ENCODE data around the gene TSTD2.
"Not testable (repeated sequence)": the region's sequence is repeated elsewhere in the genome, so short reads cannot be mapped to it uniquely, and the experiment has no call there.

The TSTD2 gene

DNA sequence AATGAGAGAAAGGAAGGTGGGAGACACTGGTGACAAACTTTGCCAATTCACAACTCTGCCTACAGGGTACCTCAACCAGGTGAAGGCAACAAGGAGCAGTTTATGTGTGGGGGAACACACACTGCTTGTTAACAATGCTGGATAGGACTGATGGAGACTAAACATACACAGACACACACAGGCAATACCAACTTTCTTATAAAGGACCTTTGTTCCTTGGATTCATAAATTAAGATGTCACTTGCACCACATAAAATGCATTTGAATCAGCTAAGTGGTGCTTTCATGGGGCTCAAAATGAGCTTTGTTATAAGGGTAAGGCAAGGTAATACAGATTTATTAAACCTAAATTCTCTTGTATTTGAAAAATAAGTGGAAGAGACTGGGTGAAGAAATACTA is 4.0 kb downstream of the TSTD2 start:
- DNase-seq, result no peak

DNA sequence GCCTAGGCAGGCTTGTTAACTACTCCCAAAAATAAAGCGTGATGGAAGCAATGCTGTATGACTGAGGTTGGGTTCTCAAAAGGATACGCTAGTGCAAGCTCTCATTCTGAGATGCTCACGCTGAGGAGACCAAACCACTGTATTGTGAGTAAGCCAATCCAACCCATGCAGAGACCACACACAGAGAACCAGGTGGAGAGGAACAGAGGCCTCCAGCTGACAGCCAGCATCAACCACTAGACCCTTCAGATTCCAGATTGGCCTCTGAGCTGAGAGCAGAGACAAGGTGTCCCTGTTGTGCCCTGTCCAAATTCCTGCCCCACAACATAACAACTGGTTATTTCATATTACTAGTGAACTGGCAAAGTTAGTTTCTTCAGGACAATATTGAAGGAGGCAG is 4.5 kb downstream of the TSTD2 start:
- DNase-seq, result no peak

DNA sequence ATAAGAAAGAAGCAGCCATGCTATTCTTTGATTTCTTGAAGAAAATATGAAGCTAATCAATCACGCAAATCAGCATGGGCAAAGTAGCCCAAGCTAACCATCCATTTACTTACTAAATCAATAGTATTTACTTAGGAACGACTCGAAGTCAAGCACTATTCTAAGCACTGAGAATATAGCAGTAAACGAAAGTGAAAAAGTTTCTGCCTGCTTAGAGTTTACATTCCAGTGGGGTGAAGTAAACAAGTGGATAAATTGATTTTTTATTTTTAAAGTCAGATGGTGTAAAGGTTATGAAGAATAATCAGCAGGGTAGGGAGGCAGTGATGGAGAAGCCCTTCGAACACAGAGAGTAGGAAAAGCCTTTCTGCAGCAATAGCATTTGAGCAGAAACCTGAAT is 5.5 kb downstream of the TSTD2 start:
- no peak for DNase-seq

GRCh38 chr9:97625620-97626019 is 7.5 kb downstream of the TSTD2 start:
- DNase-seq, result no peak

- DNase-seq, result no peak
These were observed 9.2 kb downstream of the TSTD2 start for GRCh38 chr9:97623946-97624345.

DNA sequence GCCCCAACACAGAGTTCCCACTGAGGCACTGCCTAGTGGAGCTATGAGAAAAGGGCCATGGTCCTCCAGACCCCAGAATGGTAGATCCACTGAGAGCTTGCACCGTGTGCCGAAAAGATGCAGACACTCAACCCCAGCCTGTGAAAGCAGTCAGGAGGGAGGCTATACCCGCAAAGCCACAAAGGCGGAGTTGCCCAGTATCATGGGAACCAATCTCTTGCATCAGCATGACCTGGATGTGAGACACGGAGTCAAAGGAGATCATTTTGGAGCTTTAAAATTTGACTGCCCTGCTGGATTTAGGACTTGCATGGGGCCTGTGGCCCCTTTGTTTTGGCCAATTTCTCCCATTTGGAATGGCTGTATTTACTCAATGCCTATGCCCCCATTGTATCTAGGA is 10.7 kb downstream of the TSTD2 start:
- DNase-seq, result not testable (repeated sequence)

DNA sequence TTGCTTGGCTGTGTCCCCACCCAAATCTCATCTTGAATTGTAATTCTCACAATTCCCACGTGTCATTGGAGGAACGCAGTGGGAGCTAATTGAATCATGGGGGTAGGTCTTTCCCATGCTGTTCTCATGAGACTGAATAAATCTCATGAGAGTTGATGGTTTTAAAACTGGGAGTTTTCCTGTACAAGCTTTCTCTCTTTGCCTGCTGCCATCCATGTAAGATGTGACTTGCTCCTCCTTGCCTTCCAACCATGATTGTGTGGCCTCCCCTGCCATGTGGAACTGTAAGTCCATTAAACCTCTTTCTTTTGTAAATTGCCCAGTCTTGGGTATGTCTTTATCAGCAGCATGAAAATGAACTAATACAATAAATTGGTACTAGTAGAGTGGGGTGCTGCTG is 13.1 kb downstream of the TSTD2 start:
- not testable (repeated sequence) for DNase-seq

GRCh38 chr9:97617939-97618416 is 15.2 kb downstream of the TSTD2 start:
- no peak for DNase-seq

GRCh38 chr9:97615439-97616072 is 17.6 kb downstream of the TSTD2 start:
- DNase-seq, result peak; percentile 82

- DNase-seq, result no peak
These were observed 28.1 kb downstream of the TSTD2 start for GRCh38 chr9:97604901-97605645.

- DNase-seq, result no peak
These were observed 30.7 kb downstream of the TSTD2 start for GRCh38 chr9:97602430-97602829.

GRCh38 chr9:97601228-97601898 is 31.8 kb downstream of the TSTD2 start:
- DNase-seq, result no peak

- no peak for DNase-seq
These were observed 32.5 kb downstream of the TSTD2 start for GRCh38 chr9:97600531-97601227.

GRCh38 chr9:97599314-97599846 is 33.8 kb downstream of the TSTD2 start:
- no peak for DNase-seq

DNA sequence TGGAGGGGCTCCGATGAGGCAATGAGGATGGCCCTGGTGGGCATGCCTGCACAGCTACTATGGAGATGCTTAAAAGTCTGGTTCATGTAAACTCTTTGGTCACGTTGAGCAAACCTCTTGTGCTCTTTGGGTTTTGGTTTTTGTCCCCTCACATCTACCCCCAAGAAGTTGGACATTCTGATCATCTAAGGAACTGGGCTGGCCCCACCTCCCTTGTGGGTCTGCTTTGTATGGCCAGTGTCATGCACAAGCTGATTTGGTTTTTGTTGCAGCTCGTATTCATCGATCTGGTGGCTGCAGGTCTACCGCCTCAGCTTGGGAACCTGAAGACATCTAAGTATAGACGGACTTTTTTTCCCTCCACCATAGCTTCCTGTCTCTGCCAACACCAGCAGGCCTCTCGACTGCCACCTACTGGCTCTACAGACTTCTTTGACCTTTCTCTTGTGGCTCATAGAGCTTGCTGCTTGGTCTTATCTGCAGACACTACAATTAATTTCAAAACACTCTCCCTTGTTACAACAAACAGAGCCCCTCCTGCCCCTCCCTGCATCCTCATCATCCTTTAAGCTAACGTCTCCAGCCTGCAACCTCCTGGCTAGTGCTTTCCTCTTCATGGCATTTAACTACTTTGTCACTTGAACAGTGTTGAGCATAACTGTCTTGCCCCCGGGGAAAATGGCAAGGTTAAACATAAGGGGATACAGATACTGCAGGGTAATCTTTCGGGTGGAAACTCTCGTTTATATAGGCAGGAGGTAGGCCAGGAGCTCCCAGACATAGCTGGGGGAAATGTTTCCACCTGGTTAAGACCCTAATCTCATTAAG is 34.5 kb downstream of the TSTD2 start:
- peak; percentile 94 for DNase-seq

DNA sequence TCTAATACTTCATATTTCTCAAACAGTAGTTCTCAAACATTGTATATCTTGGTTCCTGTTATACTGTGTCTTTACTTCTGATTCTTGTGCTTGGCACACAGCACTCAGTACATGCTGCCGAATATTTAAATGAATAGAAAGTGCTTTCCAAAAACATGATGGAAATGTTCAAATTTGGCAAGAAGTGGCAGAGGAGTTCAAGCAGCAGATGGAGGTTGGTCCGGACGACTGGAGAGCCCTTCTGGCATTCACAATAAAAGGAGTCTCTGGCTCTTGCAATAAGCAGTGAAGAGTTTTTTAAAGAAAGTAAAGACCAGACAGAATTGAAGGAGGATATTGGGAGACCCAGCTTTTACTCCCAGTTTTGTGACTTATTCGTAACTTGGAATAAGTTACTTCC is 36.3 kb downstream of the TSTD2 start:
- no peak for DNase-seq

DNA sequence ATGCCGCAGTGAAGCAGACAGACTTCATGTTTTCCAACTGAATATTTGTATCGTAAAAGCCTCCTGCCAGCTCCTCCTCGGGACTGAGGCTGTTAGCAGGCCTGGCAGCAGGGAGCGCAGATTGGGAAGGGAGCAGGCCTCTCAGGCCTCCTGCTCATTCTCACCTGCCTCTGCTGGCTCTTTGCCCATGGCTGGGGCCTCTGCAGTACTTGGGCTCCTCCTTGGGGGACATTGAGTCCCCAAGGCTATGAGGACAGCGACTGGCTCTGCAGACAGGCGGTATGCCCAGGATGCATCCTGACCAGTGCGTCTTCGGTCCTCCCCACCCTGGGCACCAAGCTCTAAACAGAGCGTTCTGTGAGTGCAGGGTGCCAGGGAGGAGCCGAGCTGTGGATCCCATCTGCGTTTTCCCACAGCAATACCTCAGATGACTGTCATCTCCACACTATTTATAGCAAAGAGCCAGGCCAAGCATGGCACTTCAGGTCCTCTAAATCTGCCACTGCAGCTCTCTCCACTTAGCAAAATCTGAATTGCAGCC is 38.7 kb downstream of the TSTD2 start:
- no peak for DNase-seq

DNA sequence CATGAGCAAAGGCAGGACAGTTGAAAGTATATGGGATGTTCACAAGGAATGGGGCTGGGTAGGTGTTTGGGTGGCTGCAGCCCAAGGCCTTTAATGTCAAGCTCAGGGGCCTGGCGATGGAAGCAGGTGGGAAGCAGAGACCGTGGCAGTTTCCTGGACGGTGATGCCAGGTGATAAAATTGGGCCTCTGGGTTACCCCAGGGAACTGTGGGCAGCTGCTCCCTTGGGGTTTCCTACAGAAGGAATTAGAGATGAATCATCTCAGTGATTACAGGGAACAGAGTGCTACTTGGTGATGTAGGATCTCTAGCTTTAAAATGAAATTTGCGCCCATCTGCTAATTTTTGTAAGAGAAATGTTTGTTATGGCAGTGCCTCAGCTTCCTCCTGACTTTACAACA is 39.2 kb downstream of the TSTD2 start:
- DNase-seq, result no peak

DNA sequence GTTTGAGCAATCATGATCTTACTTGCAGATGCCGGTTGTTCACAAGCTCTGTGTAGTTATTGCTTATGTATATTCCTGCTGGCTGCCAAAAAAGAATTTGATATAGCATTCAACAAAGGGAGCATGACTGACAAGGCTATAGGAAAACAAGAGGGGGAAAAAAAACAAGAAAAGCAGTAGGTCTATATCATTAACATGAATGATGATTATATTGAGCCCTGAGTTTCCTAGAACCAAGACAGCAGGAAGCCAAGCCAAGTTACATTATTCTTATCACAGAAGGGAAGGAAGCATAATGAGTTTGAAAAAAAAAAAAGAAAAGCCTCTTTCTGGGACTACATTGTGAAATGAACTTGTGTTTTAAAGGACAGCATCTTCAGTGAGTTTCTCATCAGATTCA is 41.0 kb downstream of the TSTD2 start:
- DNase-seq, result peak; percentile 43

GRCh38 chr9:97591535-97591934 is 41.6 kb downstream of the TSTD2 start:
- no peak for DNase-seq

GRCh38 chr9:97586909-97587308 is 46.3 kb downstream of the TSTD2 start:
- not testable (repeated sequence) for DNase-seq

- not testable (repeated sequence) for DNase-seq
These were observed 48.4 kb downstream of the TSTD2 start for GRCh38 chr9:97584778-97585177.
